ENCODE results near the gene CADM2. TPM values are rescaled to one million over a fixed set of nuclear protein-coding genes. Genes with fewer than 3 reads are reported as not detected.

The CADM2 gene
- total RNA-seq, 1 experiment from 2014 or later, result 0.64 TPM

- no peak overlapping the region for H3K4me3 ChIP-seq (ENCODE audit: low read depth in 2 of 2, low read length in 2 of 2)
- DNase-seq (ENCODE audit: low read depth, low spot score), result no peak
- H3K36me3 ChIP-seq (ENCODE audit: control insufficient read depth, insufficient read depth, low read length), result no peaks in the 10 kb centered on the region
- no peak for ATAC-seq
- no peaks in the 10 kb centered on the region for H3K9me3 ChIP-seq (ENCODE audit: control insufficient read depth, insufficient read depth, low read depth, low read length)
- no peak overlapping the region for H3K27ac ChIP-seq (ENCODE audit: low read length)
- BruUV-seq (replicated peaks), result no TSS peak
- H3K4me1 ChIP-seq (ENCODE audit: control insufficient read depth, insufficient read depth, low read length), result no peaks in the 10 kb centered on the region
- in situ Hi-C loops (cut with HindIII; ENCODE audit: low pct_unique_long_range_greater_than_20kb, low sequenced_read_pairs), result no loop called here
- H3K27me3 ChIP-seq (ENCODE audit: control insufficient read depth, insufficient read depth, low read length), result no peaks in the 10 kb centered on the region
- POLR2A ChIA-PET, result no interaction called here
- CTCF ChIA-PET, result no interaction called here
- intact Hi-C loops (cut with micrococcal nuclease; ENCODE audit: unreplicated experiment), result no loop called here
- TF ChIP-seq CTCF (IDR thresholded peaks at IDR 0.05) (no peak), REST (IDR thresholded peaks at IDR 0.05; ENCODE audit: insufficient read depth in 1 of 2, low read depth in 2 of 2, low read length in 1 of 2) (no peak), TCF7L2 (IDR thresholded peaks at IDR 0.05; ENCODE audit: low read depth, low read length) (no peak), SIN3A (IDR thresholded peaks at IDR 0.05; ENCODE audit: borderline replicate concordance, insufficient read depth, low read depth, low read length) (no peak), POLR2AphosphoS5 (IDR thresholded peaks at IDR 0.05; ENCODE audit: low read depth, low read length) (no peak)
Measured at GRCh38 chr3:85584779-85585356, 626.1 kb downstream of the CADM2 start.

- H3K4me3 ChIP-seq (ENCODE audit: low read depth in 2 of 2, low read length in 2 of 2), result no peak overlapping the region
- no peak overlapping the region for H3K27ac ChIP-seq (ENCODE audit: low read length)
- DNase-seq (ENCODE audit: low read depth, low spot score) (no peak), ATAC-seq (no peak)
- no peaks in the 10 kb centered on the region for H3K9me3 ChIP-seq (ENCODE audit: control insufficient read depth, insufficient read depth, low read depth, low read length)
- no peaks in the 10 kb centered on the region for H3K36me3 ChIP-seq (ENCODE audit: control insufficient read depth, insufficient read depth, low read length)
- intact Hi-C loops (cut with micrococcal nuclease; ENCODE audit: unreplicated experiment) (no loop called here), in situ Hi-C loops (cut with HindIII; ENCODE audit: low pct_unique_long_range_greater_than_20kb, low sequenced_read_pairs) (no loop called here)
- H3K4me1 ChIP-seq (ENCODE audit: control insufficient read depth, insufficient read depth, low read length), result no peaks in the 10 kb centered on the region
- BruUV-seq (replicated peaks), result no TSS peak
- TF ChIP-seq POLR2AphosphoS5 (IDR thresholded peaks at IDR 0.05; ENCODE audit: low read depth, low read length), result no peak
- no peak for TF ChIP-seq TCF7L2 (IDR thresholded peaks at IDR 0.05; ENCODE audit: low read depth, low read length)
- no peak for TF ChIP-seq SIN3A (IDR thresholded peaks at IDR 0.05; ENCODE audit: borderline replicate concordance, insufficient read depth, low read depth, low read length)
- no peak for TF ChIP-seq CTCF (IDR thresholded peaks at IDR 0.05)
- no peak for TF ChIP-seq REST (IDR thresholded peaks at IDR 0.05; ENCODE audit: insufficient read depth in 1 of 2, low read depth in 2 of 2, low read length in 1 of 2)
- ChIA-PET POLR2A (no interaction called here), CTCF (no interaction called here)
- H3K27me3 ChIP-seq (ENCODE audit: control insufficient read depth, insufficient read depth, low read length), result no peaks in the 10 kb centered on the region
Measured at GRCh38 chr3:85586018-85586417, 627.2 kb downstream of the CADM2 start.
